HuH-7.5 (cell line): ENCODE measurements around the gene PPM1D.
"Not testable (repeated sequence)": the region's sequence is repeated elsewhere in the genome, so short reads cannot be mapped to it uniquely, and the experiment has no call there.

Source experiments
- DNase-seq: peaks from one replicate; pipeline ENCODE4 v3.0.0; 2011; ENCODE audit warnings: low spot score

Gene PPM1D

GRCh38 chr17:60599620-60600489 lies at the start of gene PPM1D:
Gene PPM1D, plus strand, starts transcription at chr17:60600193. Its CDS starts 222 bp downstream, at chr17:60600415.
- DNase-seq = peak; percentile 100

GRCh38 chr17:60552255-60552654 lies 47.7 kb upstream of the PPM1D start:
- DNase-seq = not testable (repeated sequence)

GRCh38 chr17:60554377-60554788 lies 45.6 kb upstream of the PPM1D start:
- no peak for DNase-seq

GRCh38 chr17:60555786-60556185 lies 44.2 kb upstream of the PPM1D start:
- DNase-seq = no peak

- DNase-seq = no peak
Observed at GRCh38 chr17:60557805-60558204, 42.2 kb upstream of the PPM1D start.

GRCh38 chr17:60559659-60559994 lies 40.4 kb upstream of the PPM1D start:
- DNase-seq = no peak

- no peak for DNase-seq
Observed at GRCh38 chr17:60559995-60560859, 39.8 kb upstream of the PPM1D start.

GRCh38 chr17:60560860-60561257 lies 39.1 kb upstream of the PPM1D start:
- DNase-seq = no peak

GRCh38 chr17:60562421-60562820 lies 37.6 kb upstream of the PPM1D start:
- no peak for DNase-seq

- no peak for DNase-seq
Observed at GRCh38 chr17:60563743-60564142, 36.2 kb upstream of the PPM1D start.

- DNase-seq = no peak
Observed at GRCh38 chr17:60565233-60565632, 34.8 kb upstream of the PPM1D start.

- no peak for DNase-seq
Observed at GRCh38 chr17:60573236-60574051, 26.5 kb upstream of the PPM1D start.

GRCh38 chr17:60577147-60577915 lies 22.7 kb upstream of the PPM1D start:
- peak; percentile 61 for DNase-seq

GRCh38 chr17:60579090-60579489 lies 20.9 kb upstream of the PPM1D start:
- DNase-seq = no peak

- no peak for DNase-seq
Observed at GRCh38 chr17:60579551-60579950, 20.4 kb upstream of the PPM1D start.

- DNase-seq = no peak
Observed at GRCh38 chr17:60583008-60583407, 17.0 kb upstream of the PPM1D start.

- no peak for DNase-seq
Observed at GRCh38 chr17:60585887-60586286, 14.1 kb upstream of the PPM1D start.

- DNase-seq = peak; percentile 70
Observed at GRCh38 chr17:60586288-60586974, 13.6 kb upstream of the PPM1D start.

- DNase-seq = no peak
Observed at GRCh38 chr17:60590070-60590469, 9.9 kb upstream of the PPM1D start.

- no peak for DNase-seq
Observed at GRCh38 chr17:60592750-60593149, 7.2 kb upstream of the PPM1D start.
